ENCODE data around the gene ADRA2B.

Gene ADRA2B

GRCh38 chr2:96114903-96115581, 1.3 kb downstream of the ADRA2B start:
- H3K4me1 ChIP-seq (ENCODE audit: control insufficient read depth, insufficient read depth, low read length, unreplicated experiment) = no peaks in the 10 kb centered on the region
- peaks cover 54% of the 10 kb centered on the region for H3K27me3 ChIP-seq (ENCODE audit: insufficient read depth, low read length)

GRCh38 chr2:96114546-96114902, 1.8 kb downstream of the ADRA2B start:
- Histone ChIP-seq H3K27me3 (ENCODE audit: insufficient read depth, low read length) (peaks cover 53% of the 10 kb centered on the region), H3K4me3 (ENCODE audit: low read depth, low read length) (no peak overlapping the region), H3K79me2 (ENCODE audit: control insufficient read depth, insufficient read depth, low read length, unreplicated experiment) (no peaks in the 10 kb centered on the region), H3K27ac (ENCODE audit: low read depth, low read length) (no peak overlapping the region), H3K36me3 (ENCODE audit: insufficient read depth, low read length) (no peaks in the 10 kb centered on the region), H2AFZ (ENCODE audit: low read length, unreplicated experiment) (no peak overlapping the region), H3K4me1 (ENCODE audit: control insufficient read depth, insufficient read depth, low read length, unreplicated experiment) (no peaks in the 10 kb centered on the region)

More at GRCh38 chr2:96114903-96115581, 1.3 kb downstream of the ADRA2B start:
- Histone ChIP-seq H3K79me2 (ENCODE audit: control insufficient read depth, insufficient read depth, low read length, unreplicated experiment) (no peaks in the 10 kb centered on the region), H3K36me3 (ENCODE audit: insufficient read depth, low read length) (no peaks in the 10 kb centered on the region), H3K27ac (ENCODE audit: low read depth, low read length) (no peak overlapping the region), H2AFZ (ENCODE audit: low read length, unreplicated experiment) (no peak overlapping the region), H3K4me3 (ENCODE audit: low read depth, low read length) (no peak overlapping the region)

- Histone ChIP-seq H3K27ac (ENCODE audit: low read depth, low read length) (no peak overlapping the region), H3K36me3 (ENCODE audit: insufficient read depth, low read length) (no peaks in the 10 kb centered on the region), H3K27me3 (ENCODE audit: insufficient read depth, low read length) (peaks cover 52% of the 10 kb centered on the region), H3K4me3 (ENCODE audit: low read depth, low read length) (no peak overlapping the region), H2AFZ (ENCODE audit: low read length, unreplicated experiment) (no peak overlapping the region), H3K79me2 (ENCODE audit: control insufficient read depth, insufficient read depth, low read length, unreplicated experiment) (no peaks in the 10 kb centered on the region), H3K4me1 (ENCODE audit: control insufficient read depth, insufficient read depth, low read length, unreplicated experiment) (no peaks in the 10 kb centered on the region)
These were observed 2.4 kb downstream of the ADRA2B start for GRCh38 chr2:96113951-96114350.

- no peak overlapping the region for H3K4me3 ChIP-seq (ENCODE audit: low read depth, low read length)
- no peaks in the 10 kb centered on the region for H3K4me1 ChIP-seq (ENCODE audit: control insufficient read depth, insufficient read depth, low read length, unreplicated experiment)
- no peak overlapping the region for H3K27ac ChIP-seq (ENCODE audit: low read depth, low read length)
- H2AFZ ChIP-seq (ENCODE audit: low read length, unreplicated experiment) = no peak overlapping the region
- H3K36me3 ChIP-seq (ENCODE audit: insufficient read depth, low read length) = no peaks in the 10 kb centered on the region
- no peaks in the 10 kb centered on the region for H3K79me2 ChIP-seq (ENCODE audit: control insufficient read depth, insufficient read depth, low read length, unreplicated experiment)
- peaks cover 45% of the 10 kb centered on the region for H3K27me3 ChIP-seq (ENCODE audit: insufficient read depth, low read length)
These were observed 3.0 kb downstream of the ADRA2B start for GRCh38 chr2:96113367-96113677.

- Histone ChIP-seq H3K79me2 (ENCODE audit: control insufficient read depth, insufficient read depth, low read length, unreplicated experiment) (no peaks in the 10 kb centered on the region), H3K36me3 (ENCODE audit: insufficient read depth, low read length) (no peaks in the 10 kb centered on the region), H3K27me3 (ENCODE audit: insufficient read depth, low read length) (peaks cover 46% of the 10 kb centered on the region), H3K27ac (ENCODE audit: low read depth, low read length) (no peak overlapping the region), H3K4me3 (ENCODE audit: low read depth, low read length) (no peak overlapping the region), H2AFZ (ENCODE audit: low read length, unreplicated experiment) (no peak overlapping the region), H3K4me1 (ENCODE audit: control insufficient read depth, insufficient read depth, low read length, unreplicated experiment) (no peaks in the 10 kb centered on the region)
These were observed 3.6 kb downstream of the ADRA2B start for GRCh38 chr2:96112501-96113366.

GRCh38 chr2:96111823-96112500, 4.4 kb downstream of the ADRA2B start:
- Histone ChIP-seq H3K27me3 (ENCODE audit: insufficient read depth, low read length) (peaks cover 43% of the 10 kb centered on the region), H3K79me2 (ENCODE audit: control insufficient read depth, insufficient read depth, low read length, unreplicated experiment) (no peaks in the 10 kb centered on the region), H3K4me1 (ENCODE audit: control insufficient read depth, insufficient read depth, low read length, unreplicated experiment) (no peaks in the 10 kb centered on the region), H2AFZ (ENCODE audit: low read length, unreplicated experiment) (no peak overlapping the region), H3K4me3 (ENCODE audit: low read depth, low read length) (no peak overlapping the region), H3K36me3 (ENCODE audit: insufficient read depth, low read length) (no peaks in the 10 kb centered on the region), H3K27ac (ENCODE audit: low read depth, low read length) (no peak overlapping the region)

GRCh38 chr2:96111257-96111640, 5.1 kb downstream of the ADRA2B start:
- Histone ChIP-seq H3K79me2 (ENCODE audit: control insufficient read depth, insufficient read depth, low read length, unreplicated experiment) (no peaks in the 10 kb centered on the region), H3K4me1 (ENCODE audit: control insufficient read depth, insufficient read depth, low read length, unreplicated experiment) (no peaks in the 10 kb centered on the region), H3K4me3 (ENCODE audit: low read depth, low read length) (no peak overlapping the region), H3K36me3 (ENCODE audit: insufficient read depth, low read length) (no peaks in the 10 kb centered on the region), H3K27ac (ENCODE audit: low read depth, low read length) (no peak overlapping the region), H3K27me3 (ENCODE audit: insufficient read depth, low read length) (peaks cover 37% of the 10 kb centered on the region), H2AFZ (ENCODE audit: low read length, unreplicated experiment) (no peak overlapping the region)

- no peaks in the 10 kb centered on the region for H3K79me2 ChIP-seq (ENCODE audit: control insufficient read depth, insufficient read depth, low read length, unreplicated experiment)
- H3K4me3 ChIP-seq (ENCODE audit: low read depth, low read length) = no peak overlapping the region
- H3K27me3 ChIP-seq (ENCODE audit: insufficient read depth, low read length) = peaks cover 32% of the 10 kb centered on the region
- H3K36me3 ChIP-seq (ENCODE audit: insufficient read depth, low read length) = no peaks in the 10 kb centered on the region
- H2AFZ ChIP-seq (ENCODE audit: low read length, unreplicated experiment) = no peak overlapping the region
- no peaks in the 10 kb centered on the region for H3K4me1 ChIP-seq (ENCODE audit: control insufficient read depth, insufficient read depth, low read length, unreplicated experiment)
- H3K27ac ChIP-seq (ENCODE audit: low read depth, low read length) = no peak overlapping the region
These were observed 5.6 kb downstream of the ADRA2B start for GRCh38 chr2:96110621-96111256.

- no peak overlapping the region for H2AFZ ChIP-seq (ENCODE audit: low read length, unreplicated experiment)
- H3K36me3 ChIP-seq (ENCODE audit: insufficient read depth, low read length) = no peaks in the 10 kb centered on the region
- H3K27me3 ChIP-seq (ENCODE audit: insufficient read depth, low read length) = peaks cover 25% of the 10 kb centered on the region
- no peak overlapping the region for H3K4me3 ChIP-seq (ENCODE audit: low read depth, low read length)
- H3K4me1 ChIP-seq (ENCODE audit: control insufficient read depth, insufficient read depth, low read length, unreplicated experiment) = no peaks in the 10 kb centered on the region
- no peaks in the 10 kb centered on the region for H3K79me2 ChIP-seq (ENCODE audit: control insufficient read depth, insufficient read depth, low read length, unreplicated experiment)
- H3K27ac ChIP-seq (ENCODE audit: low read depth, low read length) = no peak overlapping the region
These were observed 6.3 kb downstream of the ADRA2B start for GRCh38 chr2:96109931-96110511.

GRCh38 chr2:96109361-96109680, 7.0 kb downstream of the ADRA2B start:
- Histone ChIP-seq H3K4me3 (ENCODE audit: low read depth, low read length) (no peak overlapping the region), H2AFZ (ENCODE audit: low read length, unreplicated experiment) (no peak overlapping the region), H3K27ac (ENCODE audit: low read depth, low read length) (no peak overlapping the region), H3K4me1 (ENCODE audit: control insufficient read depth, insufficient read depth, low read length, unreplicated experiment) (no peaks in the 10 kb centered on the region), H3K27me3 (ENCODE audit: insufficient read depth, low read length) (peaks cover 23% of the 10 kb centered on the region), H3K79me2 (ENCODE audit: control insufficient read depth, insufficient read depth, low read length, unreplicated experiment) (no peaks in the 10 kb centered on the region), H3K36me3 (ENCODE audit: insufficient read depth, low read length) (no peaks in the 10 kb centered on the region)
